Esophagus muscularis mucosa (tissue), 4 donors: ENCODE measurements around the gene CYREN. TPM values are rescaled to one million over a fixed set of nuclear protein-coding genes. Genes with fewer than 3 reads are reported as not detected.

Source experiments
- DNase-seq: peaks from one replicate; pipeline ENCODE4 v3.0.0-alpha.2; 2017; ENCODE audit errors: extremely low spot score
- H3K27ac ChIP-seq, 4 donors: fragments of 200-600 bp; sonication (generic); replicated peaks in 1 of 4; 1 replicate in 3 of 4; 2 replicates in 1 of 4; pipeline ENCODE4 v1.5.1; 2016 to 2019; ENCODE audit warnings: mild to moderate bottlenecking in 1 of 4
- H3K27me3 ChIP-seq, 4 donors: fragments of 200-600 bp; sonication (generic); one replicate each; pipeline versions ENCODE4 v1.5.1 to v1.6.0; 2016 to 2019
- H3K36me3 ChIP-seq, 4 donors: fragments of 200-600 bp; sonication (generic); one replicate each; pipeline ENCODE4 v1.5.1; 2016 to 2019
- H3K4me1 ChIP-seq, 4 donors: fragments of 200-600 bp; sonication (generic); one replicate each; pipeline ENCODE4 v1.5.1; 2016 to 2019
- H3K4me3 ChIP-seq, 4 donors: fragments of 200-600 bp; sonication (generic); 1 replicate in 2 of 4; 2 replicates in 2 of 4; pipeline ENCODE4 v1.5.1; 2016 to 2019; ENCODE audit warnings: mild to moderate bottlenecking in 4 of 4, moderate library complexity in 1 of 4
- H3K9me3 ChIP-seq, 4 donors: fragments of 200-600 bp; sonication (generic); 1 replicate in 3 of 4; 2 replicates in 1 of 4; pipeline ENCODE4 v1.5.1; 2016 to 2019
- CTCF ChIP-seq, 3 experiments: fragments of 200-600 bp in 2 of 3; fragments of 450-650 bp in 1 of 3; sonication (generic) in 2 of 3; IDR thresholded peaks; one replicate each; pipeline ENCODE4 v1.5.1; 2017 to 2019; ENCODE audit warnings: antibody characterized with exemption in 3 of 3, mild to moderate bottlenecking in 2 of 3, moderate library complexity in 1 of 3
- EP300 ChIP-seq: sonication (generic); formaldehyde crosslinking; IDR thresholded peaks from one replicate; pipeline ENCODE4 v1.6.1; 2017; ENCODE audit warnings: antibody characterized with exemption
- POLR2A ChIP-seq: fragments of 450-650 bp; IDR thresholded peaks from one replicate; pipeline ENCODE4 v1.6.1; 2017; ENCODE audit warnings: antibody characterized with exemption, moderate library complexity, mild to moderate bottlenecking, low read depth
- POLR2AphosphoS5 ChIP-seq, 2 donors: sonication (generic); formaldehyde crosslinking; IDR thresholded peaks; one replicate each; pipeline ENCODE4 v1.6.1; 2017; ENCODE audit warnings: antibody characterized with exemption in 2 of 2
- WGBS: methylation state at CpG from one replicate; pipeline ENCODE4 v1.1.5; 2018; 5-methylcytosine and 5-hydroxymethylcytosine counted together
- intact Hi-C: fragments of 100-400 bp; cut with DNase I; formaldehyde crosslinking; loops from one replicate; pipeline ENCODE4 v1.15.1; 2023
- total RNA-seq, 4 donors: library from RNA; depleted of rRNA; stranded (reverse); fragments of >200 nt; gene quantifications; one replicate each; pipeline versions ENCODE4 v1.1.0 to v1.2.1, GENCODE V29; 2016

The CYREN gene
- total RNA-seq: 10 to 100 TPM; 30.8 to 51.7 (median 40.2) TPM

- WGBS: 0% methylated on average over 3 of the region's 77 CpGs
- peak; percentile 42 for TF ChIP-seq POLR2A
- TF ChIP-seq EP300: no peak
- peak; percentile 77 to 90 (median 89) for TF ChIP-seq CTCF (IDR thresholded peaks at IDR 0.05)
- TF ChIP-seq POLR2AphosphoS5 (IDR thresholded peaks at IDR 0.05): peak; percentile 73 to 86
- Histone ChIP-seq H3K27ac (peak within 1 kb of the TSS; percentile 94 to 98 (median 96)), H3K9me3 (no peaks in the 10 kb centered on the region), H3K4me3 (peak within 1 kb of the TSS; percentile 82 to 88 (median 84)), H3K36me3 (peaks cover 4 to 36% (median 33%) of the 10 kb centered on the region in 4 donors), H3K27me3 (peaks cover 0 to 4% (median 0%) of the 10 kb centered on the region in 4 donors), H3K4me1 (peaks cover 57 to 60% (median 60%) of the 10 kb centered on the region in 4 donors)
- peak; percentile 96 for DNase-seq
- intact Hi-C loops: loop anchor here (2.0 kb wide), 1 partner anchor 484 kb away; no protein-coding TSS in a partner anchor
Measured at GRCh38 chr7:135170274-135170997, at the start of gene CYREN. Gene CYREN (minus strand): TSS chr7:135170707. CDS start chr7:135168922, 1,785 bp downstream.

- no peaks in the 10 kb centered on the region for H3K27me3 ChIP-seq
- H3K4me1 ChIP-seq: no peaks in the 10 kb centered on the region
- intact Hi-C loops: no loop called here
- TF ChIP-seq CTCF (IDR thresholded peaks at IDR 0.05): no peak
- no peak for TF ChIP-seq EP300
- TF ChIP-seq POLR2AphosphoS5 (IDR thresholded peaks at IDR 0.05): no peak
- TF ChIP-seq POLR2A: no peak
- H3K36me3 ChIP-seq: no peaks in the 10 kb centered on the region
- H3K9me3 ChIP-seq: no peaks in the 10 kb centered on the region
- DNase-seq: no peak
- H3K27ac ChIP-seq: no peak overlapping the region
- WGBS: 95% methylated on average over 5 of the region's 5 CpGs
- no peak overlapping the region for H3K4me3 ChIP-seq
Measured at GRCh38 chr7:135217645-135218509, 47.4 kb upstream of the CYREN start.

GRCh38 chr7:135215698-135216097, 45.2 kb upstream of the CYREN start:
- no peak overlapping the region for H3K27ac ChIP-seq
- intact Hi-C loops: no loop called here
- WGBS: 77% methylated on average over 3 of the region's 3 CpGs
- DNase-seq: no peak
- H3K4me3 ChIP-seq: no peak overlapping the region
- H3K27me3 ChIP-seq: no peaks in the 10 kb centered on the region
- H3K36me3 ChIP-seq: no peaks in the 10 kb centered on the region
- H3K4me1 ChIP-seq: peaks cover 0 to 6% (median 2%) of the 10 kb centered on the region in 4 donors
- TF ChIP-seq POLR2A: no peak
- TF ChIP-seq CTCF (IDR thresholded peaks at IDR 0.05): no peak
- TF ChIP-seq POLR2AphosphoS5 (IDR thresholded peaks at IDR 0.05): no peak
- TF ChIP-seq EP300: no peak
- H3K9me3 ChIP-seq: no peaks in the 10 kb centered on the region

- Histone ChIP-seq H3K9me3 (no peaks in the 10 kb centered on the region), H3K4me3 (no peak overlapping the region), H3K4me1 (peaks cover 4 to 11% (median 7%) of the 10 kb centered on the region in 4 donors), H3K27ac (no peak overlapping the region), H3K36me3 (no peaks in the 10 kb centered on the region), H3K27me3 (no peaks in the 10 kb centered on the region)
- TF ChIP-seq POLR2AphosphoS5 (IDR thresholded peaks at IDR 0.05) (no peak), POLR2A (no peak), EP300 (no peak), CTCF (IDR thresholded peaks at IDR 0.05) (no peak)
- 91% methylated on average over 4 of the region's 4 CpGs for WGBS
- no peak for DNase-seq
- intact Hi-C loops: no loop called here
Measured at GRCh38 chr7:135215180-135215579, 44.7 kb upstream of the CYREN start.
